ENCODE measurements around the gene RASD1.

RASD1 gene

DNA sequence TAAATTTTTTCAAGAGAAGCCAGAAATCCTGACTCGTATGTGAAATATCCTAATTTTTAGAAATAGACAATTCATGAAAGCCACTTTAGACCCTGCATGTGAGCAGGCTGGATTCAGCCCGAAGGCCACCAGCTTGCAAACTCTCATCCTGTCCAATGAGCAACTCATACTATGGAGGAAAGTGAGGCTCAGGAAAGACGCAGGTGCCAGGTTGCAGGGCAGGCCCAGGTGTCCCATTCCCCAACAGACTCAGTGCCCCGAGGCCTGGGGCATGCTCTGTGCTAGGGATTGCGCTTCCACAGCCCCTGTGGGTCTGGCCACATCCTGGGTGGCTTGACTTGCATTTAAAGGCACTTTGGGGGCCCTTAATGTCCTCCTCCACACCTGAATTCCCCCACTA, 16.7 kb upstream of the RASD1 start:
- TF ChIP-seq, protein P1, sequence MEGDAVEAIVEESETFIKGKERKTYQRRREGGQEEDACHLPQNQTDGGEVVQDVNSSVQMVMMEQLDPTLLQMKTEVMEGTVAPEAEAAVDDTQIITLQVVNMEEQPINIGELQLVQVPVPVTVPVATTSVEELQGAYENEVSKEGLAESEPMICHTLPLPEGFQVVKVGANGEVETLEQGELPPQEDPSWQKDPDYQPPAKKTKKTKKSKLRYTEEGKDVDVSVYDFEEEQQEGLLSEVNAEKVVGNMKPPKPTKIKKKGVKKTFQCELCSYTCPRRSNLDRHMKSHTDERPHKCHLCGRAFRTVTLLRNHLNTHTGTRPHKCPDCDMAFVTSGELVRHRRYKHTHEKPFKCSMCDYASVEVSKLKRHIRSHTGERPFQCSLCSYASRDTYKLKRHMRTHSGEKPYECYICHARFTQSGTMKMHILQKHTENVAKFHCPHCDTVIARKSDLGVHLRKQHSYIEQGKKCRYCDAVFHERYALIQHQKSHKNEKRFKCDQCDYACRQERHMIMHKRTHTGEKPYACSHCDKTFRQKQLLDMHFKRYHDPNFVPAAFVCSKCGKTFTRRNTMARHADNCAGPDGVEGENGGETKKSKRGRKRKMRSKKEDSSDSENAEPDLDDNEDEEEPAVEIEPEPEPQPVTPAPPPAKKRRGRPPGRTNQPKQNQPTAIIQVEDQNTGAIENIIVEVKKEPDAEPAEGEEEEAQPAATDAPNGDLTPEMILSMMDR (IDR thresholded peaks at IDR 0.05; ENCODE audit: insufficient read depth, low read length, missing control alignments): no peak
- DNase-seq (ENCODE audit: low read depth, low spot score): no peak
- CTCF ChIA-PET: interaction anchor here (1.0 to 4.5 kb wide), 5 partner anchors 10 to 158 kb away, joined by 3 to 56 read pairs (median 6); partner anchors contain the start of gene RASD1
- POLR2A ChIA-PET: interaction anchor here (1.1 to 2.9 kb wide), 2 partner anchors 17 to 79 kb away, joined by 4 to 20 read pairs; partner anchors contain the start of genes PEMT and RASD1
- H3K4me3 ChIP-seq (ENCODE audit: low read depth, low read length): no peak overlapping the region

DNA sequence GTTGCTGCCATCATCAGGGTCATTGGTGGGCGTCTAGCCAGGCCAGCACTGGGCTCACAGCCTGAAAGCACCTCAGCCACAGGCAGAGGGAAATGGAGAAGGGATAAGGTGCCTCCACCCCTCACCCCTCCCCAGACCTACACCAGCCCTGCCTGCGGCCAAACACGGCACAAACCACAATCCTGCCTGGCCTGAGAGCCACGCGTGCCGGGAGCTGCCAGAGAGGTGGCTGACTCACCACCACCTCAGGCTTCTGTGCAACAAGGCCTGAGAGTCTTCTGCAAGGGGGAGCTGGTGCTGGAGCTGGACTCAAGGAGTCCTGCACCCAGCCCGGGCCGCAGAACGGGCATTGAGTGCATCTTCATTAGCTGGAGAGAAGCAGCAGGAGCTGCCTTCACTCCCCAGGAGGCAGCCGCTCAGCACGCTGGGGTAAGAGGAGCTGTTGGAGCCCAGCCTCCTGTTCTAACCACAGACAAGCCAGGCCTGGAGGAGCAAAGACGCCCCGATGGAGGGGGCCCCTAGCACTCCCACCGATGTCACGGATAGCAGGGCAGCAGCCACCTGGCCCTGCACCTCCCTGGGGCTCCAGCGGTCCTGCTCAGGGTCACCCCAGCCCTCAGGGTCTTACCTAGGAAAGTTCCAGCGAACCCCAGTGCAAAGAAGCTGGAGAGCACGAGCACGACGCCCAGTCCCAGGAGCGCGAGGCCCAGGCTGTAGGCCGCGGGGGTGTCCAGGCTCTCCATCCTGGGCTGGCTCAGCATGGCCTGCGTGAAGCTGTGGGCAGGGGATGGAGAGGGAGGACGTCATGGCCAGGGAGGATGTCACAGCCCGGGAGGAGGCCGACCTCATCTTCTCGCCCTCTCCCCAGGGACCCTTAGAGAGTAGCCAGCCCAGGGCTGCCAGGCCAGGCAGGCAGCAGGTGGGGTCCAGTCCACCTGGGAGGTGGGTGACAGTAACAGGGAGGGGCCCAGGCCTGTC, 16.0 kb upstream of the RASD1 start:
- TF ChIP-seq, protein P1 (IDR thresholded peaks at IDR 0.05; ENCODE audit: insufficient read depth, low read length, missing control alignments): peak; percentile 10
- POLR2A ChIA-PET: interaction anchor here (1.1 to 2.9 kb wide), 2 partner anchors 16 to 79 kb away, joined by 4 to 20 read pairs; partner anchors contain the start of genes PEMT and RASD1
- peak; percentile 75 for DNase-seq (ENCODE audit: low read depth, low spot score)
- no peak overlapping the region for H3K4me3 ChIP-seq (ENCODE audit: low read depth, low read length)
- CTCF ChIA-PET: interaction anchor here (0.6 to 4.5 kb wide), 11 partner anchors 11 to 157 kb away, joined by 3 to 56 read pairs (median 4); partner anchors contain the start of gene RASD1

DNA sequence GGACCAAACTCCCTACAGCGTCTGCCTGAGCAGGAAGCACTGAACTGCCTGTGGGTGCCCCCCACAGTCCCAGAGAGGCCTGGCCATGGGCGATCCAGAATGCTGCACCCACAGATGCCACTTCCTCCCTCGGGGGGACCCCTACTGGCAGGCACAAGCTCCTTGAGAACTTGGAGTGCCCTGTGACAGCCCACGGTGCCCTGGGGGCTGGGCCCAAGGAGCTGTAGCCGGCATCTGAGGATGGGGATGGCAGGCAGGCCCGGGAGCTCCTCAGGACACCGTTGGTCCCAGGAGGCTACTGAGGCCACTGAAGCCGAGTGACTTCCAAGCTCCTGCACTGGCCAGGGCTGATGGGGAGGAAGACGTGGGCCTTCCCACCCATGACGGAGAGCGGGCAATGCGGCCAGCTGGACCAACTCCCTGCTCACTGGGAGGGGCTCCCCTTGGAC, 15.1 kb upstream of the RASD1 start:
- TF ChIP-seq, protein P1 (IDR thresholded peaks at IDR 0.05; ENCODE audit: insufficient read depth, low read length, missing control alignments): no peak
- no peak overlapping the region for H3K4me3 ChIP-seq (ENCODE audit: low read depth, low read length)
- POLR2A ChIA-PET: interaction anchor here (2.9 kb wide), 1 partner anchor 15 kb away, joined by 20 read pairs; the partner anchor contains the start of gene RASD1
- CTCF ChIA-PET: interaction anchor here (0.6 to 4.5 kb wide), 8 partner anchors 10 to 130 kb away, joined by 3 to 56 read pairs (median 4); partner anchors contain the start of gene RASD1
- no peak for DNase-seq (ENCODE audit: low read depth, low spot score)

DNA sequence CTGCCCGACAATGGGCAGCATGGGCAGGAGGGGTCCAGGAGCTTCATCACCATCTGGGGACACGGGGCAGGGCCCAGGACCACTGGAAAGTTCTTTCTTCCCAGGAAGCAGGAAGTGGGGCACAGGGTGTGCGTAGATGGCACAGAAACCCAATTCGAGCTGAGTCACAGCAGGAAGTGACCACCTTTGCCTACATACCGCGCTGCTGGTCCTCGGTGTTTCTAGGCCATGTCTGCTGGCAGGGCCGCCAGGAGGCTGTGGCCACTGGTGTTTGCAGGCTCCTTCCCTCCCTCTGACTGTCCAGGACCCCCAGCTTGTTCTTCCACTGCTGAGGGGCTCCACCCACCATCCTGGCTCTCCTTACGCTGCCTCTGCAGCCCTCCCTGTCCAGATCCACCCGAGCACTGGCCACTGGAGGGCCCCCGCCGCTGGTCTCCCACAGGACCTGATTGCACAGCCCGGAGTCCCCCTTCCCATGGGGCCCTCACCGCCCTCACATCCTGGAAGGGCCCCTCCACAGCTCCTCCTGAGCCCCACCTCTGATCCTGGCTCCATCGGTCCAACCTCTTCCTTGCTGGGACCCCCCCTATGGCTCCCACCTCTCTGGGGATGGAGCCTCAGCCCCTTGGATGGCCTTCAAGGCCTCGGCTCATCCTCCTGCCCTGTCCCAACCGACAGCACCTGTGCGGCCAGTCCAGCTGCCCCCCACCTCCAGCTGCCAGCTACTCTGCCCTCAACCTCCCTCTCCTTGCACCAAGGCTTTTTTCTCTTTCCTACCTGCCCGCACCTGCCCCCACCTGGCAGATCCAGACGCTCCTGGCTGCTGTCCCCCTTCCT, 14.5 kb upstream of the RASD1 start:
- POLR2A ChIA-PET: interaction anchor here (2.9 kb wide), 1 partner anchor 14 kb away, joined by 20 read pairs; the partner anchor contains the start of gene RASD1
- no peak overlapping the region for H3K4me3 ChIP-seq (ENCODE audit: low read depth, low read length)
- TF ChIP-seq, protein P1 (IDR thresholded peaks at IDR 0.05; ENCODE audit: insufficient read depth, low read length, missing control alignments): no peak
- no peak for DNase-seq (ENCODE audit: low read depth, low spot score)
- CTCF ChIA-PET: interaction anchor here (0.6 to 4.5 kb wide), 7 partner anchors 10 to 157 kb away, joined by 3 to 56 read pairs (median 6); partner anchors contain the start of gene RASD1

DNA sequence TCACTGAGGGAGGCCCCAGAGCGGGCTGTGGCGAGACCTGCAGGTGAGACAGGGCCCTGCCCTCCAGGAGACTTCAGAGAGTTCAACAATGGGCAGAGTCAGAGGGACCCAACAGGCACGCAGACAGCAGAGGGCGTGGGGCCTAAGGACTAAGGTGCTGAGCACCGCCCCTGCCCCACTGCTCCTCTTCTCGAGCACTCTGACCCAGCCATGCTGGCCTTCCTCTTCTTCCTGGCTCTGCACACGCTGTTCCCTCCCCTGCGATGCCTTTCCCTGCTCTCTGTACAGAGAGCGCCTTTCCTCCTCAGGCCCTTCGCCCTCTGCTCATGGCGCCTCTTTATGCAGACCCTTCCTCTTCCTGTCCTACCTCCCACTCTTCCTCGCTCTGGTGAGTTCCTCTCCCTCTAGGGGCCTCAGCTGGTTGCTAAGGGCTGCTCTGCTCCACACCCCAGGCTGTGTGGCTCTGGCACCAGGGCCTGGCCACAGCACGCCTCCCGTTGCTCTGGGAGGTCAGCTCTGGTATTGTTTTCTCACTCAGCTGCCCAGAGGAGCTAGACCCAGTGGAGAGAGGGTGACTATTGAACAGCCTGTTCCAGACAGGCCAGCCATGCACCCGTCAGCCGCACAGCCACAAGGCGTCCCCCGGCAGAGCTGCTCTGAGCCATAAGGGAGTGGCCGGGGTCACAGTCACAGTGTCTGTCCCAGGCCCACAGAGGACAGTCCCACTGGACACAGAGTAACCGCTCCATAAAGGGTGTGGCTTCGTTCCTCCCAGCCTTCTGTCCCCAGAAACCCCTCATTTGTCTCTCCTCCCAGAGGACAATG, 13.6 kb upstream of the RASD1 start:
- TF ChIP-seq, protein P1 (IDR thresholded peaks at IDR 0.05; ENCODE audit: insufficient read depth, low read length, missing control alignments): no peak
- POLR2A ChIA-PET: interaction anchor here (1.1 to 2.9 kb wide), 2 partner anchors 13 kb away, joined by 3 to 20 read pairs; partner anchors contain the start of gene RASD1
- H3K4me3 ChIP-seq (ENCODE audit: low read depth, low read length): no peak overlapping the region
- CTCF ChIA-PET: interaction anchor here (1.1 to 4.5 kb wide), 4 partner anchors 9 to 156 kb away, joined by 3 to 56 read pairs (median 10); partner anchors contain the start of gene RASD1
- DNase-seq (ENCODE audit: low read depth, low spot score): no peak
